Neural progenitor cell (in vitro differentiated cells): ENCODE measurements around the gene FHIP2A.

Source experiments
- CTCF ChIP-seq: fragments of 200-600 bp; sonication (generic); IDR thresholded peaks from 2 replicates; pipeline ENCODE4 v1.5.1; 2017; ENCODE audit warnings: antibody characterized with exemption, mild to moderate bottlenecking
- EZH2 ChIP-seq: fragments of 200-600 bp; sonication (generic); IDR thresholded peaks from 2 replicates; pipeline ENCODE4 v1.6.1; 2017; ENCODE audit warnings: antibody characterized with exemption, mild to moderate bottlenecking, moderate library complexity

GRCh38 chr10:114780577-114781184 lies 40.9 kb upstream of the FHIP2A start:
- TF ChIP-seq EZH2: no peak
- no peak for TF ChIP-seq CTCF
